Left cardiac atrium (tissue), 4 donors: ENCODE measurements around the gene CCDC188. TPM values are rescaled to one million over a fixed set of nuclear protein-coding genes. Genes with fewer than 3 reads are reported as not detected.

ENCODE experiments used
- ATAC-seq, 2 donors: fragments of 200-7000 bp; cut with Tn5 transposase; one replicate each; pipeline ENCODE4 v1.9.1; 2020; ENCODE audit warnings: mild to moderate bottlenecking in 2 of 2, moderate library complexity in 2 of 2
- DNase-seq: peaks from one replicate; pipeline ENCODE4 v3.0.0-alpha.2; 2020
- intact Hi-C, 2 donors: fragments of 100-400 bp; cut with DNase I; formaldehyde crosslinking; loops; one replicate each; pipeline versions ENCODE4 v1.14.1 to v1.15.1; 2022 to 2023
- total RNA-seq, 2 donors: library from RNA; stranded (reverse); fragmentation: NEBNext Ultra II Directional; extraction: Animal tissue kit (Norgen Biotek cat#: 25700); gene quantifications; one replicate each; pipeline ENCODE4 v1.2.1, GENCODE V29; 2021
- donor health status: DM: no; HTN: yes; CAD: no.
- donor health status: DM: no; HTN: yes; CAD: no; lungs with severe emphysema.
- donor health status: DM: yes; HTN: yes; CAD: no.
- donor health status: Dilated cardiomyopathy.

CCDC188 gene
- total RNA-seq, 2 donors from 2014 or later, result 0.44 to 0.62 TPM

GRCh38 chr22:20113551-20114310, 37.1 kb downstream of the CCDC188 start:
- DNase-seq, result peak; percentile 9
- intact Hi-C loops, result loop anchor here in 1 of 2 donors (10.0 kb wide), 2 partner anchors 79 to 139 kb away; no protein-coding TSS in a partner anchor
- ATAC-seq, result no peak

DNA sequence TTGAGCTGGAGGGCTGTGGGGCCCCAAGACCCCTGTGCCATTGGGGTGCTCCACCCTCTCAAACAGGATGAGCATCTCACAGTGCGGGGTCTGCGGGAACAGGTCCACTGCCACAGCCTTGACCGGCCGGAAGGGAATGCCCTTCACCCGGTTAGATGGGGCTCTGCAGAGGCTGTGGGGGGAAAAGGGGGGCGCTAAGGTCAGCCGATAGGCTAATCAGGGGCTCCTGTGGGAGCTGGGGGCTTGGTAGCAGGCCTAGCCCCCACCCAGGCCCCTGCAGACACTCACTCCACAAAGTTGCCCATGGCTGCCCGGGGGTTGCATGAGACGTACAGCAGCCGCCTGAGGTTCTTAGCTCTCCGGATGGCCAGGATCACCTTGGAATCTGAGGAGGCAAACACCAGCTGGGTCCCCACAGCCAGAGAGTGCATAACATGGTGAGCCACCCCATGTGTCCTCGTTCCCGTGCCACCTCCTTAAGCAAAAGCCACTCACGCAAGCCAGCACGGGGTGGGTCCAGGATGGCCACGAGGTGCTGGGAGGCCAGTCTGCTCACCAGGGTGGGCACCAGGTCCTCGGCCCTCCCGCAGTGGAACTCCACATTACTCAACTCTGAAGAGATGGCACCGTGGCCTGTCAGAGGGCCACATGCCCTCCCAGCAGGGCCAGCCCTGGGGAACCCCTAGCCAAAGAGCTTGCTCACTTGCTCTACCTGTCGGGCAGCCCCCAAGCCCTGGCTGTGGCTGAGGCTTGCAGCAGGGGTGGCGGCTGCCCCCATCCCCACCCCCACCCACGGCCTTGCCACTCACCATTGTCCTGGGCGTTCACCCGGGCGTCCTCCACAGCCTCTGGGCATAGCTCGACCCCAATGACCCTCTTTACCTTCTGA, 38.0 kb downstream of the CCDC188 start:
- DNase-seq (peak; percentile 6), ATAC-seq (no peak)
- intact Hi-C loops, result loop anchor here in 1 of 2 donors (10.0 kb wide), 2 partner anchors 78 to 138 kb away; no protein-coding TSS in a partner anchor

- DNase-seq (peak; percentile 19), ATAC-seq (no peak)
- intact Hi-C loops, result loop anchor here in 1 of 2 donors (10.0 kb wide), 2 partner anchors 77 to 137 kb away; no protein-coding TSS in a partner anchor
Measured at GRCh38 chr22:20111689-20112622, 38.9 kb downstream of the CCDC188 start.

DNA sequence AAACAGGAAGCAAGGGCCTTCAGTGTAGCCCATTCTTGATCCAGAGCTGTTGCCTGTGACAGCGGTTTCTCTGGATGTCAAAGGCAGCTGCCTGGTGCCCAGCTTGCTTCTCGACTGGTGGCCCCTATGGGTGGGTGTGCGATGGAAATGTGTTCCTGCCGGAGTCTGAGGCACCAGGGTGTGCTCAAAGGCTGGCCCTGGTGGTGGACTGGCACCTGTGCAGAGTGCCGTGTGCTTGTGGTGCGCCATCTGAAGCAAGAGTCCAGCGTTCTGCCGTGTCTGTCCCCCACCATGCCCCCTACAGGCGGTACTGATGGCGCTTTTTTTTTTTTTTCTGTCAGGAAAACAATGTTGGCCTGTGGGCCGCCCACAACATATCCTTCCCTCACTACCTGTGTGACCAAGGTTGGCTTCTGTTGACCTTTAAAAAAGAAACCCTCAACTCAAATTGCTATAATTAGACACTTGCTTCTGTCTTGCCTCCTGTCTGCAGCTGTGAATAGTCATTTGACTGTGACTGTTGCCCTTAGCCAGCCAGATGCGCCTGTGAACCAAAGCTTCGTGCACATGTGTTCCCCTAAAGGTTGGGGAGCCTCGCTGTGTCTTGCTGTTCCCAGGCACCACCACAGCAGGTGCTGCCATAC, 39.7 kb downstream of the CCDC188 start:
- DNase-seq (peak; percentile 15), ATAC-seq (no peak)
- intact Hi-C loops, result loop anchor here in 1 of 2 donors (10.0 kb wide), 2 partner anchors 76 to 136 kb away; no protein-coding TSS in a partner anchor

DNA sequence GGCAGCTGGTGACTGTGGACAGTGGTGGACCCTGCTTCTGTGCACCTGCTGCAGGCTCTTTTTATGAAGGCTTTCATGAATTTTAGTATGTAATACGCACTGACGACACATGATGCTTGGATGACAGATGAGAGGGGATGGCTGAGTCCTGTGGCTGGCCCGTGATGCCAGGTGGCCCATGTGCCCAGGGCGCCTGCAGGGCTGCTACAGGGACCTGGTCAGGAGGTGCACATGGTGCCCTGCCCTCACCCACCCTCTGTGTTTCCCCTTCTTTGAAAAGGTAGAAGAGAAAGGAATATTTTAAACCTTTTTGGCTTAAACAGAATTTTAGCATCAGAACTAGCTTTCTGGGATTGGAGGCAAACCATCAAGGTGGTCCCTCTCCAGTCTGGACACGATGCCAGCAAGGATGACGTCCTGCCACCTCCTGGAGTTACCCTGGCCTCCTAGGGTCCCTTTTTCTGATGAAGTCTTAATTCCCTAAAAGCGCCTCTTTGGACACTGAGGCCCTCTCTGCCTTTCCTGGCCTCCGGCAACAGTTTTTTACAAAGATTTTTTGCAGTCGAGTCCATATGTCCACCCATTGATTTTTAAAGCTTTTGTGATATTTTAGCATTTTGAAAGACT, 40.4 kb downstream of the CCDC188 start:
- intact Hi-C loops, result loop anchor here in 1 of 2 donors (10.0 kb wide), 2 partner anchors 76 to 136 kb away; no protein-coding TSS in a partner anchor
- no peak for ATAC-seq
- DNase-seq, result no peak

DNA sequence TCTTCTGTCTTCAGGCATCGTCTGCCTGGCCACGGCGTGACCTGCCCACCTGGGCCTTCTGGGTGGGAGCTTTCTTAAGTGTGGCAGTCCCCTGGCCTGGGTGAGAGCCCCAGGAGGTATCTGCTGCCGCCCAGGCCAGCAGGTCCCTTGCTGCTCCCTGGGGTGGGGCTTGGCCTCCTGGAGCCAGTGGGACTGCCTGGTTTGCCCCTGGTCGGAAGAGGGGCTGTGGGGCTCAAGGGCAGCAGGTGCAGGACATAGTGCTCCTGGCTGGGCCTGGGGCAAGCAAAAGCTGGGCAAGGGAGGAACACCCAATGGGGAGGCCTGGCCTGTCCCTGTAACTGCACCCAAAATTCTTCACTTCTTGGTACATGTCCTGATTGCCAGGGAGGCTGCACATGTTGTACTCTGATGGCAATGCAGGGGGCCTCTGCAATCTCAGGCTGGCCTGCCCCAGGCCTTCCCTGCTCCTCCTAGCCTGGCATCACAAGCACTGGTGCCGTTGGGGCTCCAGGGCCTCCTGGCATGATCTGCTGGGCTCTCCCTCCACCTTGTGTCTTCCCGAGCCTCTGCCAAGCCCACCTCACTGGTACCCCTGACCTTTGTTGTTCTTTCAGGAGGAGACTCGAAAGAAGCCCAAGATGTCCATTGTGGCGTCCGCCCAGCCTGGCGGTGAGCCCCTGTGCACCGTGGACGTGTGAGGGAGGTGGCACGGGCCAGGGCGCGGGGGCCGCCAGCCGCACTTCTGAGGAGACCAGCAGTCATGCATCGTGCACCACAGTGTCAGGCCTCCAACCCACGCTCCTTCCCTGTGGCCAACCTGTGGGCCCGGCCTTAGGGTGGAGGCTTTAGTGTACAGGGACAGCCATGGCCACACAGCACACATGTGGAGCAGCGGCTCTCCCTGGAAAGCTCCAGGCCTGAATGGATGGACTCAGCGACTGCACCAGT, 41.2 kb downstream of the CCDC188 start:
- ATAC-seq (peak in 1 of 2 donors; percentile 3), DNase-seq (peak; percentile 23)
- intact Hi-C loops, result loop anchor here in 1 of 2 donors (10.0 kb wide), 2 partner anchors 75 to 135 kb away; no protein-coding TSS in a partner anchor

DNA sequence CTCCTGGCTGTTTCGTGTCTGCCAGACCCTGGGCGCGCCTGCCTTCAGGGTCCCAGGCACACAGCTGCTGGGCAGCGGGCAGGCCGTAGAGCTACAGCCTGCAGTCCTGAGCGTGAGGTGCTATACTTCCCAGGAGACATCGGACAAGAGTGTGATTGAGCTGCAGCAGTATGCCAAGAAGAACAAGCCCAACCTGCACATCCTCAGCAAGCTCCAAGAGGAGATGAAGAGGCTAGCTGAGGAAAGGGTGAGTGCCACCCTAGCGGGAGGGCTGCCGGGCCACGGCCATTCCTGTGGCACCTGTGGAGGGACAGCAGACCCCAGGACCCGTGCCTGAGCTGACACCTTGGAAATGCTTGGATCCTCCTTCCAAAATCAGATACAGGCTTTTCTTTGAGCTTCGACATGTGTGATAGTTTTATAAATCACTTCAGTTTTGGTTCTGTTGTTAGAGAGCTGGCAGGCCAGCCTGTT, 42.1 kb downstream of the CCDC188 start:
- no peak for DNase-seq
- intact Hi-C loops, result no loop called here
- ATAC-seq, result no peak

DNA sequence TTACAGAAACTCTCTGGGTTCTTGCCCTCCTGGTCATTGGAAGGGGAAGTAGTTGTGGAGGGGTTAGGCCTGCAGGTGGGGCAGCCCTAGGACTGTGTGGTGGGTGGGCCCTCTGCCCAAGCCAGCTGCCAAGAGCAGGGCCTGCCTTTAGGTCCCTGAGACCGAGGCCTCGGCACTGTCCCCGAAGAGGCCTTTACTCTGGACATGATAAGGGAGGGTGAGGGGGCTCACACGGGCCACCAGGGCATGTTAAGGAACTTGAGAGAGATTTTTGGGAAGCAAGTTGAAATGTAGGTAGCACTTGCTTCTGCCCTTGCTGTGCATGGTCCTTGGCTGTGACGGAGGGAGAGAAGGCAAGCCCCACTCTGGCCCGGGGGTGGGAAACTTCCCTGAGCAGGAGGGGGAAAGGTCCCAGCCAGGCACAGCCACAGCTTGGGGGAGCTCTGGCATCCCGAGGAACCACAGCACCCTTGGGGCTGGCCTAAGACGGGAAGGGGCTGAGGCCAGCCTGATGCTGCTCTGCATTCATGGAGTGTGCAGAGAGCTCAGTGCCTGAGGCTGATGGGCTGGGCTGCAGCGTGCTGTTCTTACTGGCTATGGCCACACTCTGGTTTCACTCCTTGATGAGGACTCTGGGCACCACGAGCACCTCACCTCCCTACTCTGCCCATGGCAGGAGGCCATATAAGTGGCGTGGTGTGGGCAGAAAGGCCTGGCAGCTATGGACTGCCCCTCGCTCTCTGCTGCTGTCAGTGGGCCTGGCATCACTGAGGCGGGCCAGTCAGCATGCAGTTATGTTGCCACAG, 42.7 kb downstream of the CCDC188 start:
- intact Hi-C loops, result no loop called here
- DNase-seq (no peak), ATAC-seq (no peak)

GRCh38 chr22:20107471-20107901, 43.4 kb downstream of the CCDC188 start:
- intact Hi-C loops, result no loop called here
- ATAC-seq (no peak), DNase-seq (no peak)

- DNase-seq (no peak), ATAC-seq (no peak)
- intact Hi-C loops, result no loop called here
Measured at GRCh38 chr22:20106849-20107237, 44.0 kb downstream of the CCDC188 start.

DNA sequence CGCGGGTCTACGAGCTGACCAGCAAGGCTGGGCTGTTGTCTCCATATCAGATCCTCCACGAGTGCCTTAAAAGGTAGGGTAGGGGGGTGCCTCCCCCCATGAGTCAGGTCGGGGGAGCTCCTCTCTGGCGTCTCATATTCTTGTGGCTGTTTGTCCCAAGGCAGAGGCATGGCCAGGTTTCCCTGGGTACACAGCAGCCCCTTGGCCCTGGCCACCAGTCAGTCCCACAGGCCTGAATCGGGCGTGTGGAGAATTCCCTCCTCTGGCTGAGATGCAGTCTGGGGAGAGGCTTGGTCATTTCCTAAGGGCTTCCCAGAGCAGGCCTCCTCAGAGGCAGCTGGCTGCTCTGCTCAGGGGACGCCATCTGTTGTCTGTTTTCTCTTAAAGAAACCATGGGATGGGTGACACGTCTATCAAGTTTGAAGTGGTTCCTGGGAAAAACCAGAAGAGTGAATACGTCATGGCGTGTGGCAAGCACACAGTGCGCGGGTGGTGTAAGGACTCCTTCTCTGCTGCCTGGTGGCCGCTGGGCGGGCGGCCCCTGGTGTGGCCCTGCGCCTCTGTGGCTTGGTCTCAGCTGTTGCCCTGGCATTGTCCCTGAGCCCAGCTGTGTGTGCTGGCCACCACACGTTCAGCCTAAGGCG, 44.5 kb downstream of the CCDC188 start:
- DNase-seq (no peak), ATAC-seq (no peak)
- intact Hi-C loops, result no loop called here

DNA sequence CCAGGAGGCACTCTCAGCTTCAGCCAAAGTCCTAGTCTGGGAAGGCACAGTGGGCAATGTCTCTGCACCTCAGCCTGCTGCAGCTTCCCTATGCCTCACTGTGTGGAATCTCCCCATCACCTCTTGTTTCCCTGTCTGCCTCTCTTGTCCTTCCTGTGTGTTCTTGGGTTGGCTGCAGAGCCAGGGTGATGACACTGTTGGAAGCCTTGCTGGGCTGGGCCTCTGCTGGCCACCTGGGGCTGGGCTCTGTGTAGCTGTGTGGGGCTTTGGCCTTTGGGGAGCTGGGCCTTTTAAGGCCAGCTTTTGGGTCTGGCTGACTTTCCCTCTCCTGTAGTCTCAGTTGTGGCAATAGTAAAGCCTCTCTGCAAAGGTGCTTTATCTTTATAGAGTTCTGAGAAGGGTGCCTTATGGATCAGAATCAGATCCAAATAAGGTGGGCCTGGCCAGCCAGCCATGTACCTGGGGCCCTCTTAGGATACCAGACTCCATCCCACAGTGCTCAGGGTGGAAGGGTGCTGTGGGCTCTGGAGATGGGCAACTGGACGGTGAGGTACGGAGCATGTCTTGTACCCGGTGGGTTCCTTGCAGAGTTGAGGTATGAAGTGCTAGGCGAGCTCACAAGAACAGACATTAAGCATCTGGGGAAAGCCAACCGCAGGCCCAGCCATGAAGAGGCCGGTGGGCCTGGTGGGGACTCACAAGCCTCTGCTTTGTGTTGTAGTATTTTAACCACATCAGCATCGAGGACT, 45.2 kb downstream of the CCDC188 start:
- ATAC-seq, result no peak
- DNase-seq, result no peak
- intact Hi-C loops, result no loop called here

DNA sequence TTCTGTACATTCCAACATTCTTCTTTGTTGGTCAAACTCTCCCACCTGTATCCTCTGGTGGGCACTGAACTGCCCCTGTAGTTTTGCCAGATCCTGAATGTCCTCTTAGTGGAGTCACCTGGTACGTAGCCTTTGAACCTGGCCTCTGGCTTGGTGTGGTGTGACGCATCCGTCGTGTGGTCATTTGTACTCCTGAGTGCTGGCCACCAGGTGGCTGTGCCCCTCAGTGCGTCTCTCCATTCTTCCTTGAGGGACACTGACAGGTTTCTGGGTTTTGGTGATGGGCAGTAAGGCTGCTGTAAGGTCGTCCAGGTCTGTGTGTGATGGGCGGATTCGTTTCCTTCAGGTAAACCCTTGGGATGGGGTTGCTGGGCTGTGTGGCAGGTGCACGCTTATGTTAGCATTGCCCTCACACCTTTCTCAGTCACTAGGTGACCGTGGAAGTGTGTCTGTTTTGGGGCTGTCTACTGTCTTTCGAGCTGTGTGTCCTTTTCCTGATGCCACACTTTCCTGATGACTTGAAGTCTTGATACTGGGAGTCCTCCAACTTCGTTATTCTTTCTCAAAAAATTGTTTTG, 48.6 kb downstream of the CCDC188 start:
- ATAC-seq (no peak), DNase-seq (peak; percentile 18)
- intact Hi-C loops, result no loop called here

- ATAC-seq (no peak), DNase-seq (peak; percentile 17)
- intact Hi-C loops, result no loop called here
Measured at GRCh38 chr22:20101638-20102037, 49.2 kb downstream of the CCDC188 start.
